ENCODE data around the gene CHCHD1.
A peak's percentile ranks its signal among the peaks of the same experiment; 100 is the strongest.

CHCHD1 gene

GRCh38 chr10:73756183-73756582, 25.7 kb upstream of the CHCHD1 start:
- no peaks in the 10 kb centered on the region for H3K27me3 Mint-ChIP-seq (ENCODE audit: low read depth)
- peaks cover 49% of the 10 kb centered on the region for H3K36me3 Mint-ChIP-seq (ENCODE audit: low read depth)
- no peaks in the 10 kb centered on the region for H3K9me3 Mint-ChIP-seq
- no peak for DNase-seq (ENCODE audit: low spot score)
- peaks cover 16% of the 10 kb centered on the region for H3K4me1 Mint-ChIP-seq (ENCODE audit: low read depth)
- no peak overlapping the region for H3K4me3 Mint-ChIP-seq
- no peak overlapping the region for H3K27ac Mint-ChIP-seq

GRCh38 chr10:73758704-73759511, 22.9 kb upstream of the CHCHD1 start:
- H3K9me3 Mint-ChIP-seq: no peaks in the 10 kb centered on the region
- peak overlapping the region; percentile 55 for H3K27ac Mint-ChIP-seq
- peaks cover 22% of the 10 kb centered on the region for H3K4me1 Mint-ChIP-seq (ENCODE audit: low read depth)
- H3K27me3 Mint-ChIP-seq (ENCODE audit: low read depth): no peaks in the 10 kb centered on the region
- H3K36me3 Mint-ChIP-seq (ENCODE audit: low read depth): peaks cover 51% of the 10 kb centered on the region
- H3K4me3 Mint-ChIP-seq: no peak overlapping the region
- no peak for DNase-seq (ENCODE audit: low spot score)

GRCh38 chr10:73759512-73760115, 22.2 kb upstream of the CHCHD1 start:
- H3K27ac Mint-ChIP-seq: peak overlapping the region; percentile 64
- H3K4me1 Mint-ChIP-seq (ENCODE audit: low read depth): peaks cover 22% of the 10 kb centered on the region
- no peak overlapping the region for H3K4me3 Mint-ChIP-seq
- H3K9me3 Mint-ChIP-seq: no peaks in the 10 kb centered on the region
- no peaks in the 10 kb centered on the region for H3K27me3 Mint-ChIP-seq (ENCODE audit: low read depth)
- DNase-seq (ENCODE audit: low spot score): no peak
- H3K36me3 Mint-ChIP-seq (ENCODE audit: low read depth): peaks cover 52% of the 10 kb centered on the region

GRCh38 chr10:73761781-73762180, 20.1 kb upstream of the CHCHD1 start:
- Mint-ChIP-seq H3K4me3 (no peak overlapping the region), H3K27ac (no peak overlapping the region), H3K9me3 (no peaks in the 10 kb centered on the region), H3K36me3 (ENCODE audit: low read depth) (peaks cover 68% of the 10 kb centered on the region), H3K4me1 (ENCODE audit: low read depth) (peaks cover 24% of the 10 kb centered on the region), H3K27me3 (ENCODE audit: low read depth) (no peaks in the 10 kb centered on the region)
- no peak for DNase-seq (ENCODE audit: low spot score)

- Mint-ChIP-seq H3K4me3 (no peak overlapping the region), H3K4me1 (ENCODE audit: low read depth) (peaks cover 27% of the 10 kb centered on the region), H3K9me3 (no peaks in the 10 kb centered on the region), H3K27me3 (ENCODE audit: low read depth) (no peaks in the 10 kb centered on the region), H3K27ac (peak overlapping the region; percentile 52), H3K36me3 (ENCODE audit: low read depth) (peaks cover 68% of the 10 kb centered on the region)
- no peak for DNase-seq (ENCODE audit: low spot score)
Measured at GRCh38 chr10:73762915-73763314, 18.9 kb upstream of the CHCHD1 start.

GRCh38 chr10:73763343-73763742, 18.5 kb upstream of the CHCHD1 start:
- no peak for DNase-seq (ENCODE audit: low spot score)
- no peaks in the 10 kb centered on the region for H3K9me3 Mint-ChIP-seq
- H3K27me3 Mint-ChIP-seq (ENCODE audit: low read depth): no peaks in the 10 kb centered on the region
- peaks cover 70% of the 10 kb centered on the region for H3K36me3 Mint-ChIP-seq (ENCODE audit: low read depth)
- H3K27ac Mint-ChIP-seq: no peak overlapping the region
- no peak overlapping the region for H3K4me3 Mint-ChIP-seq
- H3K4me1 Mint-ChIP-seq (ENCODE audit: low read depth): peaks cover 25% of the 10 kb centered on the region

GRCh38 chr10:73765066-73765465, 16.8 kb upstream of the CHCHD1 start:
- no peaks in the 10 kb centered on the region for H3K9me3 Mint-ChIP-seq
- H3K27me3 Mint-ChIP-seq (ENCODE audit: low read depth): no peaks in the 10 kb centered on the region
- no peak overlapping the region for H3K27ac Mint-ChIP-seq
- peaks cover 29% of the 10 kb centered on the region for H3K4me1 Mint-ChIP-seq (ENCODE audit: low read depth)
- DNase-seq (ENCODE audit: low spot score): no peak
- no peak overlapping the region for H3K4me3 Mint-ChIP-seq
- peaks cover 79% of the 10 kb centered on the region for H3K36me3 Mint-ChIP-seq (ENCODE audit: low read depth)

- Mint-ChIP-seq H3K36me3 (ENCODE audit: low read depth) (peaks cover 75% of the 10 kb centered on the region), H3K4me1 (ENCODE audit: low read depth) (peaks cover 37% of the 10 kb centered on the region), H3K27me3 (ENCODE audit: low read depth) (no peaks in the 10 kb centered on the region), H3K9me3 (no peaks in the 10 kb centered on the region), H3K27ac (peak overlapping the region; percentile 52), H3K4me3 (no peak overlapping the region)
- peak; percentile 35 for DNase-seq (ENCODE audit: low spot score)
Measured at GRCh38 chr10:73768881-73769280, 13.0 kb upstream of the CHCHD1 start.

GRCh38 chr10:73769396-73769795, 12.5 kb upstream of the CHCHD1 start:
- Mint-ChIP-seq H3K27ac (peak overlapping the region; percentile 52), H3K27me3 (ENCODE audit: low read depth) (no peaks in the 10 kb centered on the region), H3K4me3 (no peak overlapping the region), H3K36me3 (ENCODE audit: low read depth) (peaks cover 77% of the 10 kb centered on the region), H3K9me3 (no peaks in the 10 kb centered on the region), H3K4me1 (ENCODE audit: low read depth) (peaks cover 39% of the 10 kb centered on the region)
- DNase-seq (ENCODE audit: low spot score): no peak

- Mint-ChIP-seq H3K4me1 (ENCODE audit: low read depth) (peaks cover 51% of the 10 kb centered on the region), H3K27ac (peak overlapping the region; percentile 94)
- DNase-seq (ENCODE audit: low spot score): peak; percentile 21
Measured at GRCh38 chr10:73771722-73772280, 10.0 kb upstream of the CHCHD1 start.

GRCh38 chr10:73772281-73773151, 9.3 kb upstream of the CHCHD1 start:
- no peaks in the 10 kb centered on the region for H3K9me3 Mint-ChIP-seq
- peaks cover 52% of the 10 kb centered on the region for H3K4me1 Mint-ChIP-seq (ENCODE audit: low read depth)
- no peaks in the 10 kb centered on the region for H3K27me3 Mint-ChIP-seq (ENCODE audit: low read depth)
- H3K36me3 Mint-ChIP-seq (ENCODE audit: low read depth): peaks cover 71% of the 10 kb centered on the region
- H3K4me3 Mint-ChIP-seq: peak overlapping the region; percentile 86
- peak overlapping the region; percentile 94 for H3K27ac Mint-ChIP-seq
- DNase-seq (ENCODE audit: low spot score): peak; percentile 89

More at GRCh38 chr10:73771722-73772280, 10.0 kb upstream of the CHCHD1 start:
- H3K4me3 Mint-ChIP-seq: peak overlapping the region; percentile 86
- no peaks in the 10 kb centered on the region for H3K27me3 Mint-ChIP-seq (ENCODE audit: low read depth)
- peaks cover 67% of the 10 kb centered on the region for H3K36me3 Mint-ChIP-seq (ENCODE audit: low read depth)
- no peaks in the 10 kb centered on the region for H3K9me3 Mint-ChIP-seq

- Mint-ChIP-seq H3K4me1 (ENCODE audit: low read depth) (peaks cover 50% of the 10 kb centered on the region), H3K27me3 (ENCODE audit: low read depth) (no peaks in the 10 kb centered on the region), H3K36me3 (ENCODE audit: low read depth) (peaks cover 67% of the 10 kb centered on the region), H3K27ac (peak overlapping the region; percentile 94), H3K9me3 (no peaks in the 10 kb centered on the region), H3K4me3 (peak overlapping the region; percentile 86)
- DNase-seq (ENCODE audit: low spot score): no peak
Measured at GRCh38 chr10:73773152-73773879, 8.5 kb upstream of the CHCHD1 start.

GRCh38 chr10:73774637-73775036, 7.2 kb upstream of the CHCHD1 start:
- H3K36me3 Mint-ChIP-seq (ENCODE audit: low read depth): peaks cover 62% of the 10 kb centered on the region
- H3K4me1 Mint-ChIP-seq (ENCODE audit: low read depth): peaks cover 42% of the 10 kb centered on the region
- no peaks in the 10 kb centered on the region for H3K27me3 Mint-ChIP-seq (ENCODE audit: low read depth)
- no peaks in the 10 kb centered on the region for H3K9me3 Mint-ChIP-seq
- H3K27ac Mint-ChIP-seq: no peak overlapping the region
- peak overlapping the region; percentile 86 for H3K4me3 Mint-ChIP-seq
- no peak for DNase-seq (ENCODE audit: low spot score)

All from T-helper 2 cell treated with Interferon-gamma antibody and Interleukin-4, amounts not matched to agents 5 μg/mL and 100 μg/mL, for 36 hours (primary cell).